Omental fat pad (tissue), 4 donors: ENCODE measurements around the gene FGF18. TPM values are rescaled to one million over a fixed set of nuclear protein-coding genes. Genes with fewer than 3 reads are reported as not detected.

ENCODE experiments used
- ATAC-seq: fragments of 150-250 bp; one replicate; pipeline ENCODE4 v1.9.1; 2016; ENCODE audit warnings: mild to moderate bottlenecking, moderate library complexity; ENCODE audit not compliant: low FRiP score
- DNase-seq: peaks from one replicate; pipeline ENCODE4 v3.0.0-alpha.2; 2019; ENCODE audit warnings: low spot score
- total RNA-seq, 4 donors: library from RNA; depleted of rRNA; stranded (reverse); fragments of >200 nt; gene quantifications; one replicate each; pipeline ENCODE4 v1.1.0, GENCODE V29; 2016
- TF ChIP-seq, protein P1 (sequence below), 3 donors: fragments of 450-650 bp; IDR thresholded peaks; one replicate each; pipeline ENCODE4 v1.5.1; 2016 to 2017; ENCODE audit warnings: antibody characterized with exemption in 3 of 3, mild to moderate bottlenecking in 3 of 3, moderate library complexity in 2 of 3

Gene FGF18
- total RNA-seq, 4 donors from 2014 or later = 0.79 to 7.5 (median 2.1) TPM

DNA sequence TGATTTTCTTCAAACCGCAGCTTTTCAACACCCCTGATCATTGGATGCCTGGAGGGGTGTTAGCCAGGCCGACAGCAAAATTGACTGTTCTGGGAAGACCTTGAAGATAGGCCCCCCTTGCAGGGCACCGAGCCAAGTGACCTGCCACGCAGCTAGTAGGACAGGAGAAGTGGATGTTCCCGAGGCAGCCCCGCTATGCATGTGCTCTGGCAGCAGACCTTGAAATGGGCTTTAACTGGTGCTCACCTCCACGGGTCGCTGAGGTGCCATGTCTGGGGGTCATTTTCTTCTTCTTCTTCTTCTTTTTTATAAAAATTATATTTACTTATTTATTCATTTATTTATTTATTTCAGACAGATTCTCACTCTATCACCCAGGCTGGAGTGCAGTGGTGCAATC lies 12.6 kb downstream of the FGF18 start:
- TF ChIP-seq, protein P1, sequence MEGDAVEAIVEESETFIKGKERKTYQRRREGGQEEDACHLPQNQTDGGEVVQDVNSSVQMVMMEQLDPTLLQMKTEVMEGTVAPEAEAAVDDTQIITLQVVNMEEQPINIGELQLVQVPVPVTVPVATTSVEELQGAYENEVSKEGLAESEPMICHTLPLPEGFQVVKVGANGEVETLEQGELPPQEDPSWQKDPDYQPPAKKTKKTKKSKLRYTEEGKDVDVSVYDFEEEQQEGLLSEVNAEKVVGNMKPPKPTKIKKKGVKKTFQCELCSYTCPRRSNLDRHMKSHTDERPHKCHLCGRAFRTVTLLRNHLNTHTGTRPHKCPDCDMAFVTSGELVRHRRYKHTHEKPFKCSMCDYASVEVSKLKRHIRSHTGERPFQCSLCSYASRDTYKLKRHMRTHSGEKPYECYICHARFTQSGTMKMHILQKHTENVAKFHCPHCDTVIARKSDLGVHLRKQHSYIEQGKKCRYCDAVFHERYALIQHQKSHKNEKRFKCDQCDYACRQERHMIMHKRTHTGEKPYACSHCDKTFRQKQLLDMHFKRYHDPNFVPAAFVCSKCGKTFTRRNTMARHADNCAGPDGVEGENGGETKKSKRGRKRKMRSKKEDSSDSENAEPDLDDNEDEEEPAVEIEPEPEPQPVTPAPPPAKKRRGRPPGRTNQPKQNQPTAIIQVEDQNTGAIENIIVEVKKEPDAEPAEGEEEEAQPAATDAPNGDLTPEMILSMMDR (IDR thresholded peaks at IDR 0.05) = no peak
- DNase-seq (no peak), ATAC-seq (no peak)

DNA sequence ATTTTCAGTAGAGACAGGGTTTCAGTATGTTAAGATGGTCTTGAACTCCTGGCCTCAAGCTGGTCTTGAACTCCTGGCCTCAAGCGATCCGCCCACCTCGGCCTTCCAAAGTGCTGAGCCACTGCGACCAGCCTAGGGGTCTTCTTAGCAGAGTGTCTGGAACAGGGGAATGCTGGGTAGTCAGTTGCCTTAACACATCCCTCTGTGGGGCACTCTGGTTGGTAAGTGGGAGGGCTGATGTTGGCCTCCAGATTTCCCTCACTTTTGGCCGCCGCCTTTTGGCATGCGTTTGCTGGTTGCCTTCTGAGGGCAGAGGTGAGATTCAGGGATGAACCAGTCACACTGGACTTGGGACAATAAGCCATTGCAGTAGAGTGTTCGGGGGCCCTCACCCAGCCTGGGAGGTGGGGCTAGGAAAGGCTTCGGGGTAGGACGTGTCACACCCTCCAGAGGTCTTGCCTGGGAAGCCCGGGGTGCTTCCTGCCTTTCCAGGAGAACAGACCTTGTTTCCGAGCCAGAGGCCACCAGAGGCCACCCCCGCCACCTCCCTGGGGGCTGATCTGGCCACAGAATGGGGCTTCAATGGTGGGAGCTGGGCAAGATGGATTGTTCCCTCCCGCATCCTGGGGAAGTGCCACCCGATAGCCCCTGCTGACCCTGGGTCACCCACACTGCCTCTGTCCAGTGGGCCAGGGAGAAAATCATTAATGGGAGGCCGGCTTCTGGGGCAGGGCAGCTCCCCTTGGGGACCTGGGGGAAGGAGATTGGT lies 13.3 kb downstream of the FGF18 start:
- DNase-seq (no peak), ATAC-seq (no peak)
- TF ChIP-seq, protein P1 (IDR thresholded peaks at IDR 0.05) = no peak

DNA sequence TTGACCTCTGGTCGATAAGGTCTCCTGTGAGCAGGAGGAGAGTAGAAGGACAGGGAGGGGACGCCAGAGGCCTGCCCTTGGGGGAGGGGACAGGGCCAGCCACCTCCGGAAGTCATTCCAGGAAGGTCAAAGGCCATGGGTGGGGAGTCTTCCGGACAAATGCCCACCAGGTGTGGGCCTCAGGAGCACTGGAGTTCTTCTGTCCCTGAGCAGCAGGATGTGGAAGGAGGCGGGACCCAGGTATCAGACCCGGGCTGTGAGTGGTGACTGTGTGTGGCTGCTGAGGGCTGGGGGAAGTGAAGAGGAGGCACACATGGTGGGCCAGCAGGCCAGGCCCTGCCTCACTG lies 13.9 kb downstream of the FGF18 start:
- TF ChIP-seq, protein P1 (IDR thresholded peaks at IDR 0.05) = no peak
- no peak for ATAC-seq
- DNase-seq = no peak

DNA sequence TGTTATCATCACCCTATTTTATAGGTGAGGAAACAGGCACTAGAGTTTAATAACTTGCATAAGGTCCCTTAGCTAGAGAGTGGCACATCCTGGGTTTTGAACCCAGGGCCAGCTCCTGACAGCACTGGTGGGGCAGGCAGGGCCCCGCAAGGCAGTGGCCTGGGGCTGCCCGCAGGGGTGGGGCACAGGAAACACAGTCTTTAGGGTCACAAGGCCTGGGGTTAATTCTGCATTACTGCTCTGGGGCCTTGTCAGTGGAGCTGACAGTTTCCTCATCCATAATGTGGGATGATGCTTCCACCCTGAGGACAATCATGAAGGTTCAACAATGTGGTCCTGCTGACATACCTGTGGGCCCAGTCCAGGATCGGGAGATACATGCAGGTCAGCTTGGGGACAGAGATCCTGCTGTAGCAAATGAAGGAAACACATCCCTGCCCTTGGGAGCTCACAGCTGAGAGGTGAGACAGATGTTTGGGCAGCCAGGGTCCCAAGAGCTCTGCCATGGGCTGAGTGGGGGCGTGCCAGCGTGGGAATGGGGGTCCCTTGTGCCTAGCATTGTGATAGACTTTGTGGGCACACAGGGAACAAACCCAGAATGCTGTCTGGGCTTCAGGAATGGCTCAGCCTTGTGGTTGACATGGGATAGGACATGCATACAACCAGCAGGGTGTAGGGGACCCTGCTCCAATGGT lies 14.7 kb downstream of the FGF18 start:
- no peak for ATAC-seq
- TF ChIP-seq, protein P1 (IDR thresholded peaks at IDR 0.05) = no peak

DNA sequence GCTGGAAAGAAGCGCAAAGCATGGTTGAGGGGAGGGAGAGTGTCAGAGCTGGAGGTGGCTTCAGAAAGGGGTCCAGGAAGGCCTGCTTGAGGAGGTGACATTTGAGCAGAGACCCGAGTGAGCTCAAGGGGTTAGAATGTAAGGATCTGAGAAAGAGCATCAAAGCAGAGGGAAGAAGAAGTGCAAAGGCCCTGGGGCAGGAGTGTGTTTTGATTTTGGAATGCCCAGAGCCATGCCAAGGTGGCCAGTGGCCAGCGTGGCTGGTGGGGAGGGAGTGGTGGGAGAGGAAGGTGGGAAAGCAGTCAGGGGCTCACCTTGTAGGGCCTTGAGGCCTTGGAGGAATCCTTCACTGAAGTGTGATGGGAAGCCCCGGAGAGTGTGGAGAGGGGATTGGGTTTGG lies 15.4 kb downstream of the FGF18 start:
- no peak for ATAC-seq
- TF ChIP-seq, protein P1 (IDR thresholded peaks at IDR 0.05) = no peak
- no peak for DNase-seq

More for the DNA sequence above, 14.7 kb downstream of the FGF18 start:
- no peak for DNase-seq

DNA sequence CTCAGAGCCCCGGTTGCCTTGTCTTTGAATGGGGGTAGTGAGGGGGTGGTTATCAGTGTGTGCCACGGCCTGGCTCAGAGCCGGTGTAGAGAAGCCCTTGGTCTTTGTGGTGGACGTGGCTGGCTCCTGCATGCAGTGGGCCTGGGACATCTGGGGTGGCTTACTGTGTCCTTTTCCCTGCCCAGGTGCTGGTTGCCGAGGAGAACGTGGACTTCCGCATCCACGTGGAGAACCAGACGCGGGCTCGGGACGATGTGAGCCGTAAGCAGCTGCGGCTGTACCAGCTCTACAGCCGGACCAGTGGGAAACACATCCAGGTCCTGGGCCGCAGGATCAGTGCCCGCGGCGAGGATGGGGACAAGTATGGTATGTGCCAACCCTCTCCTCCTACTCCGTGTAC lies 16.5 kb downstream of the FGF18 start:
- TF ChIP-seq, protein P1 (IDR thresholded peaks at IDR 0.05) = no peak
- DNase-seq = no peak
- no peak for ATAC-seq
